DMS114 treated with DMSO at 0.1 percent for 48 hours (cell line): ENCODE data around the gene SNX13.

Experiments used
- DNase-seq: peaks from one replicate; lab custom pipeline; 2025; ENCODE audit not compliant: unreplicated experiment; lab: John Stamatoyannopoulos, UW

The SNX13 gene

DNA sequence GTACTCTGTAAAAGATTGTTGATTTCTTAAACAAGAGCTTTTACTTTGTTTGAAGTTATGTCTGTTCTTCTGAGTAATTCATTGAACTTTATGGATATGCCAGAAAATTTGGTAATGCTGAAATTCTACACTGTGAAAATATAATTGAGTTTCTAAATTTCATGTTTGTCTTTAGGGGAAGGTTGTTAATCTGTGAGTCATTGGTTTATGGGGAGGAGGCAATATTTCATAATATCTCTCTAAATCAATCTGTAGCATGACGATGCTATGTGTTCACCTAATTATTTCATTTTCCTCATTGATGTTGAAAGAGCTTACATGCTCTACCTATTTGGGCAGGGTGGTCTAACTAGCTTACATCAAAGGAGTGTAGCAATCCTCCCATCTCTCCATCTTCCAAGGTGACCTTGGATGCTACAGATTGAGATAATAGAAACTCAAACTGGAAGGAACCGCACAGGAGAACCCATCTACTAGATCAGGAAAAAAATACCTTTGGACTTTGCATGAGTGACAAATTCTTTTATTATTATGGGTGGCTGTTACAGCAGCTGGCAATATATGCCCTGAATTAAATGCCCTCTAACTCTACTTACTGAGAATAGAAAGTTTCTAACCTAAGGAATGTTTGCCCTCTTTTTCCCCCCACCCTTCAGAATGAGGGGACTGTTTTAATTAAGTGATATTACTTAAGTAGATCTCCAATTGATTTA, 8.4 kb upstream of the SNX13 start:
- DNase-seq, result no peak

DNA sequence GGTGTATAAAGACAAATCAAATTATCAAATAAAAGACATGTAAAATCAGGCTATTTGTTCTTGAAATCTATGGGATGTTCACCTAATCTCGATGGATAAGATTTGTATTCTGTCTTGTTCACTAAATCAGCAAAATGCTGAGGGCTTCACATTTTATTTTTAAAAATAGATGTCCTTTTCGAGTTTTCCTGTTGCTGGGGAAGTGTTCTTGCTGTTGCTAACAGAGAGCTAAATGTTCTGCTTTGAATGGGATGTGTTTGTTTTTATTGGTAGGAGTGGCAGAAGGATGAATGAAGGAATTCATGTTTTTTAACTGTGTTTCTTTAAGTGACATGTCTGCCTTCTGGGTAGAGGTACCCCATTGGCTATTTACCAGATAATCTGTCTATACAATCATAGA, 7.3 kb upstream of the SNX13 start:
- no peak for DNase-seq

DNA sequence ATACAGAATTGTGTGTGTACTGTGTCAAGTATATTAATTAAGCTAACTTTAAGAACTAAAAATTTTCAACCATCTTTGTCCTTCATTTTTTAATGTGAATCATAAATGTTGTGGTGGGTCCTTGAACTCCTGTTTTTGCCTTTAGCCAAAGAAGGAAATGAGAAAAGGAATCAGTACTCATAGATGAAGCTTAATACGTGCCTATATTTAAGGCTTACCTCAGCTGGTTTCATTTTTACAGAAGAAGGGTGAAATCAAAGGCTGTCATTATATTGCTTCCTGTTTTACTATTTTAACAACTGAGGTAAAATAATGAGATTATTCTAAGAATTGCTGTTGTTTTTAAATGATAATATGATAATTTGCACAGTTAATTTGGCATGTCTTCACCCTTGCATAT, 6.3 kb upstream of the SNX13 start:
- DNase-seq, result no peak

DNA sequence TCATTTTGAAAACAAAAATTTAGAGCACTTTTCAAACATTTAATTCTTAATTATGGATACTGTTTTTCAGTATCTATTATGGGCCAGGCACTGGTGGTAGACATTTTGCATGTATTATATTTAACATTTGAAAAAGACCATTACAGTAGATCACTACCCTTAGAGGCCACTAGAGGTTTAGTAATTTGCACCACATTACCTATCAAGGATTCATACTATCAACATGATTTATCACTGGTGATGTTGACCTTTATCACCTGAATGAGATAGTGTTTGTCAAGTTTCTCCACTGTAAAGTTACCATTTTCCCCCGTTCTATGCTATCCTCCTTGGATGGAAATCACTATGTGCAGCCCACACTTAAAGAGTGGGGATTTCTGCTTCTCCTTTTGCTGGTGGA, 4.4 kb upstream of the SNX13 start:
- no peak for DNase-seq

DNA sequence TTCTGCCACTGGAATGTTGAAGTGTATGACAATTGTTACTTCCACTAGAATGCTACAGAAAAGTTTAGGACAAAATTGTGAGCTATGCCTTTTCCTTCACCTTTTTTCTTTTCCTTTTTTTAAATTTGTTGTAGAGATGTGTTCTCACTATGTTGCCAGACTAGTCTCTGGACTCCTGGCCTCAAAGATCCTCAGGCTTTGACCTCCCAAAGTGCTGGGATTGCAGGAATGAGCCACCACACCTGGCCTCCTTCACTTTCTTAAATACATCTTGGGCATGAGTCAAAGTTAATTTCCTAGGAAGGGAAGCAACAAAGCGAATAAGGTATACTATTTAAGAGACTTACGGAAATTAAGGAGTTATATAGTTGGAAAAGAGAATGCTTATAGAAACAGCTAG, 2.7 kb upstream of the SNX13 start:
- no peak for DNase-seq

DNA sequence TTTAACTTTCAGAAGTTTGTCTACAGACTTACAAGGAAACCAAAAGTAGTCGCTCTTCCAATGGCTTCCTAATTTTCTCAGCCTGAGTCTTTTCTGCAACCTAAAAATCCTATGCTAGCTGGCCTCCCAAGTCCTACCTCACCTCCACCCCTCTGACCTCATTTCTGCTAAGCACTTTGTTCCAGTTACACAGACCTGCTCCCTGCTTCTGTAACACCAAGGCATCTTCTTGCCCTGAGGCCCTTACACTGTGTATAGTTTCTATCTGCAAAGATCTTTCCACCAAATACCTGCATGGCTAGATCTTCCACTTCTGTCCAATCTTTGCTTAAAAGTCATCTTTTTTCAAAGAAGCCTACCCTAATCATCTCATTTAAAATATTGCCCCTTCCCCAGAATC, 1.9 kb upstream of the SNX13 start:
- DNase-seq, result no peak

DNA sequence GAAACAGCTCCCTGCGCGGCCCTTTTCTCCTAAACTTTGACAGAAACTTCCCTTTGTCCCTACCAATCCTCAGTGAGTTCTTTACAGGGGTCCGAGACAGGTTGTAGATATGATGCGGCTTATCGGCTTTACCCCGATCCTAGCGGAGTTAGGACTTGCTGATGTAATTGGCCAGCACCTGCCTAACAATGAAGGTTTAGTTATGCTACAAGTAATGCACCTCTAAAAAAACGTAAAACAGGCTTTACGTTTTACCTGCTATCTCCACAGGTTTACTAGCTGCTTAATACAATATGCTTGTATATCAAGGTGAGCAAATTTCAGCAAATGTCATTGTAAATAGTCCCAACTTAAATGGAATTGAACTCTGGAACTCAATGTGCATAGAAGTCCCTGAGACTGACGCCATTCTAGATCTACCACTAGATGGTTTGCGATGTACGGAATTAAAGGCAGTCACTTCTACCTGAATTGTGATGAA, 697 bp upstream of the SNX13 start:
- peak; percentile 11 for DNase-seq

DNA sequence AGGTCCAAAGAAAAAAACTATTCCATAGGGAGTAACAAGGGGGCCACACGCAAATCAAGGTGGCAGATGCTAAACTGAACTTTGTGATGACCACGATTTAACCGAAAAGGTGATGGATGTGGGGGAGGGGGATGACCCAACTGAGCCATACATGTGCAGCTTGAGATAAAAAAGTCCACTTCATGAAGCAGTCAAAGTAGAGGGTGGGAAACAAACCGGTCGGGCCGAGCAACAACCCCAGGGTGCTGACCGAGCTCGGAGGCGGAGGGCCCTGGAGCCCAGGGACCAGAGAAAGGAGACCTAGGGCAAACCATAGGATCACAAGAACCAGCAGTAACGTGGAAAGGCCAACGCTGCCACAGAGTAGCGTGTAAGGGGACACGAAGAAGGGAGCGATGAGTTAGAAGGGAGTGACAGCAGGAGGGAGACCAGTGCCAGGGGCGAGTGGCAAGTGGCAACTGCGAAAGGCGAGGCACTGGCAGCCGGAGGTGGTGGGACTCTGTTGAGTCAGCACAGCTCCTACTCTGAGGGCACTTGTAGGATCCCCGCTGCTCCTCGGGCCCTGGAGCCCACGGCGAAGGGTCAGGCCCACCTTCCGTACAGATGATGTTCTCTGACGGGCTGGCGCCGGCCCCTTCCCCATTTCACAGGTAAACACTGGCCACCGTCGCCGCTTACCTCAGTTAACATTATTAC, 540 bp downstream of the SNX13 start:
- no peak for DNase-seq

DNA sequence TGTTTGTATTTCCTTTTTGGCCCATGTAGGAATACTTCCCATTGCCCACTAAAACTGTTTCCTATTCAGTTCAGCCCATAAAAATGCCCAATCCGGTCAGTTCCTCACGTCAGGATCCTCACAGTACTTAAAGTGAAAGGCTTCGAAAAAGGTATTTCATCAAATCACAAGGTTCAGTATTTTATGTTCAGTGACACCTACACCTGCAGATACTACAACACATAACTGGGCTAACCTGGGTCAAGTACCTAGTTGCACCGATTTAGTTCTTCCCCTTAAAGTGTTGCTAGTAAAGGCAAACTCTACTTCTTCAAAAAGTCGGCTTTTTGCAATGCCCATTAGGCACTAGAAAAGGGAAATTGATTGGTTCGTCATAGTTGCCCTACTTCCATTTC, 1.1 kb downstream of the SNX13 start:
- DNase-seq, result peak; percentile 18

DNA sequence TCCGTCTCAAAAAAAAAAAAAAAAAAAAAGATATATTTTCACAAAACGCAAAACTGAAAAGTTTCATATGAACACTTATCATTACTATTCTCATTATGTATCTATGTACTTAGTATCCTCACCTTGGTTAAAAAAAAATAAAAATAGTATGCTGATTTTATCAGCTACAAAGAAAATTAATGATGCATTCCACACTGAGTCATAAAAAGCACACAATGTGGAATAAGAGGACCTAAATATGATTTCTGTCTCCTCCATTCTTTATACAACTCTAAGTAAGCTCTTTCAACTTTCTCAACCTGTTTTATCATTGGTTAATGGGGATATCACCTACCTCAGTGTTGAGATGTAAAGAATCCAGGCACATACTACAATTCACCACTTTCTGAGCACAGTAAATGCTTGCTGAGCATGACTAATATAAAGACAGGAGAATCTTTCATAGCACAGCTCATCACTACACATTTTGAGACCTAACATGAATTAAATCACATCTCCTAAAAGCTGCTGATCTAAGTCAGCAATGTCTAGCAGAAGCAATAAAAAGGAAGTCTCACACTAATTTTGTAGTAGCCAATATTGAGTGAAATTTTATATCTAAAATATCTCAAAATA, 2.7 kb downstream of the SNX13 start:
- no peak for DNase-seq

DNA sequence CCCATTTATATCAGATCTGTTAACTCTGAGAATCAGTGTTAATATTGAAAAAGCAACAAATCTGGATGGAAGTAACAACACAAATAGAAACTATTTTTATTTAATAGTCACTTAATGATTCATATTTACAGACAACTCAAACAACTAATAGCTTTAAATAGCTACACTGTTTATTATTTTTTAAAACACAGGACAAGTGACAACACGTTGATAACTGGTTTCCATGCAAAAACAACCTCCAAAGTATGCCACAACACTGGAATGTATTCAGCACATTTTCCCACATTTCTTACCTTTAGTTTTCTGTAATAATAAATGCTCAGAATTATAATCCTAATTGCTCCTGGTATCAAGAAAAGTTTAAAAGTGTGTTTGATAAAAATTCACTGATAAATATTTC, 4.0 kb downstream of the SNX13 start:
- DNase-seq, result no peak

DNA sequence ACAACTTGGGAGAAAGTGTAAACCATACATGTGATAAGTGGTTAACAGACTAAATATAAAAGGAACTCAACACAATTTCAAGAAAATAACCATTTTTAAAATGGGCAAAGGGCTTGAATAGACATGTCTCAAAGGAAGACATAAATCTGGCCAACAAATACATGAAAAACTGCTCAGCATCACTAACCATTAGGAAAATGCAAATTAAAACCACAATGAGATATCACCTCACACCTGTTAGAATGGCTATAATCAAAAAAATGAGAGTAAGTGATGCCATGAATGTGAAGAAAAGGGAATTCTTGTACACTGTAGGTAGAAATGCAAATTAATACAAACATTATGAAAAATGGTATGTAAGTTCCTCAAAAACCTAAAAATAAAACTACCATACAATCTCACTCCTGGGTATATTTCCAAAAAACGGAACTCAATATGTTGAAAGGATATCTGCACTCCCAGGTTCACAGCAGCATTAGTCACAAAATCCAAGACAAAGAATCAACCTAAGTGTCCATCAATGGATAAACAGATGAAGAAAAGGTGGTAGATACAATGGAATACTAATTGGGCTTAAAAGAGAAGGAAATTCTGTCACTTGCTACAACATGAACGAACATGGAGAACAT, 5.6 kb downstream of the SNX13 start:
- DNase-seq, result no peak

DNA sequence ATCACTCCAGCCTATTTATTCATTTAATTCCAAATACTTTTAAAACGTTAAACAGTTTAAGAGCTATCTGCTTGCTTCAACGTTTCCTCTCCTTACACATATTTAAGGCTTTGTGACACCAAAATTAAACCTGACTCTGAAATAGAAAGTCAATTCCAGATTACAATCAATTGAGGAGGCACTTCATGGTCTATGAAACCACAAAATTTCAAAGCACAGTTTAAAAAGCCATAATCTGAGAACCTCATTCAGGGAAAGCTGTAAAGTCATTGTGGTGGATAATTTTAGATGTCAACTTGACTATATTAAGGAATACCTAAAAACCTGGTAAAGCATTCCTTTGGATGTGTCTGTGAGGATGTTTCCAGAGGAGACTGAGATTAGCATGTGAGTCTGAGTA, 6.2 kb downstream of the SNX13 start:
- no peak for DNase-seq

DNA sequence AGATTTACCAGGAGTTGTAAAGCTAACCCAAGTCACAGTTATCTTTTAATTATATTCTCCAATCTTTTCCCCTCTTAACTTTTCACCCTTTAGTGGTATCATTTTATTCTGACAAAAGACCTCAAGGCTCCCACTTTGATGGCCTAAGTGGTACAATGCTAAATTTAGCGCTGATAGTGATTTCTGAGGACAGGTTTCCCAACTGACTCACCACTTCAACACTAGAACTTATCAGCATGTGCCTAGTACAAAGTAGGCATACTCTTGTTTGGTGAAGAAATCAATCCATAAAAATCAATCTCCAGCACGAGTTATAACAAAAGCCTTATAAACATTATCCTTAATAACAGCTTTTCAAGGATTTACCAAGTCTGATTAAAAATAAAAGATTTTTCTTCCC, 7.5 kb downstream of the SNX13 start:
- DNase-seq, result no peak

DNA sequence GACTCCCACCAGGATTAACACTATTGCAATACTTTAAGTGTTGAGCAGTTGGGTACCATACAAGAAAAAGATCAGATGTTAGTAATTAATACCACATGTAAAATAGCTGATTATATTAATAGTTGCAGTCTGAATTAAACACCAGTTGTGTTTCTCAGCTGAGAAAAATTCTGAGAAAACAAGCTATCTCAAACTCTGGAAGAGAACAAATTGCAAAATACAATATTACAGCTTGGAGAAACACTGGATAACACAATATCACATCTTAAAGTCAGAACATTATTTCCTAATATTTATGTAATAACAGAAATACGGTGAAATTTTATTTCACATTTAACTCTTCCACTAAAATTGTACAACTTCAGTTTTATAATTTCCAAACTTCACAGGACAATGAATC, 9.2 kb downstream of the SNX13 start:
- DNase-seq, result no peak

DNA sequence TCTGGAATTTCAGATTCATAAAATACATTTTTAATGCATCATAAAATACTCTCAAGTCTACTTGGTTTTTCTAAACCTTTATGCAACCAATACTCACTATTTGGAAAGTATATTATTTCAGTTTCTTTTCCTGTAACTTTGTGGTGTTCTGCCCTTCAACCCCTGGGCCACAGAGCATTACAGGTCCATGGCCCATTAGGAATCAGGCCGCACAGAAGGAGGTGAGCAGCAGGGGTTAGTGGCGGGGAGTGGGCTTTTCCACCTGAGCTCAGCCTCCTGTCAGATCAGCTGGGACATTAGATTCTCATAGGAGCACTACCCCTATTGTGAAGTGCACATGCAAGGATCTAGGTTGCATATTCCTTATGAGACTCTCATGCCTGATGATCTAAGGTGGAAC, 9.7 kb downstream of the SNX13 start:
- DNase-seq, result no peak

DNA sequence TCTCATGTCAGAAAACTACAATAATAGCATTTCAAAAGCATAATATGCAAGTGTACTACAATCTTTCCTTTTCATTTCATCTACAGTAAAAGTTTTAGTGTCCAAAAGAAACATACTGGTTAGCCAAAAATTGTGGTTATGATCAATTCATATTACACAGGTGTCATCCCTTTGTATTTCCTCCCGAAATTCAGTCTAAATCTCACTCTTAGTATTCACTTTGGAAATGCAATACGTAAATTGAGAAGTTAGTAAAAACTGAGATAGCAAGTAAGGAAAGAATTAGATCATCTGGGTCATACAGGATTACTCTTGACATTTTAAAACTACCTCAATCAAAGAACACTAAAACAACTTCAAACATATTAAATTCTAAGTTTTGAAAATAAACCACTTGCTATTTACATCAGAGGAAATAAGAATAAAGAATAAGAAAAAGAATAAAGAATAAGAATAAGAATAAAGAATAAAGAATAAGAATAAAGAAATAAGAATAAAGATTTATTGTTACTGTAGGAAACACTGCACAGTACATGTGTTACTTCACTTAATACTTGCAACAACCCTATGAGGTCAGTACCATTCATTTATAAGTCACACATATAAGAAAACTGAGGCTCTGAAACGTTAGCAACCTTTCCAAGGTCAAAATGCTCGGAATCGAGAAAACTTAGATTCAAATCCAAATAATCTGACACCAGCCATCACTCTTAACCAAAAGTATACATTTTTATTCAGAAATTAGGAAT, 10.5 kb downstream of the SNX13 start:
- DNase-seq, result no peak

DNA sequence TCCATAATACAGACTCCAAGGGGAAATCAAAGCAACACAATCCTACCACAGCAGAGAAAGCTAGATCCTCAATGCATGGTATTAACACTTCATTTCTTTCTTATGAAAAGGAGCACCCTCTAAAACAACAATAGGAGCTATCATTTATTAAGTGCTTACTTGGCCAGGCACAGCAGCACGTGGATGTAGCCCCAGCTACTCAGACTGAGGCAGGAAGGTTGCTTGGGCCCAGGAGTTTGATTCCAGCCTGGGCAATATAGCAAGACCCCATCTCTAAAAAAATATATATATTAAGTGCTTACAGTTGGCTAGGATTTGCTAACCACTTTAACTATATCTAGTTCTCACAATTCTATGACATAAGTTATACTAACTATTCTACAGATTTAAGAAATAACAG, 12.2 kb downstream of the SNX13 start:
- DNase-seq, result no peak

DNA sequence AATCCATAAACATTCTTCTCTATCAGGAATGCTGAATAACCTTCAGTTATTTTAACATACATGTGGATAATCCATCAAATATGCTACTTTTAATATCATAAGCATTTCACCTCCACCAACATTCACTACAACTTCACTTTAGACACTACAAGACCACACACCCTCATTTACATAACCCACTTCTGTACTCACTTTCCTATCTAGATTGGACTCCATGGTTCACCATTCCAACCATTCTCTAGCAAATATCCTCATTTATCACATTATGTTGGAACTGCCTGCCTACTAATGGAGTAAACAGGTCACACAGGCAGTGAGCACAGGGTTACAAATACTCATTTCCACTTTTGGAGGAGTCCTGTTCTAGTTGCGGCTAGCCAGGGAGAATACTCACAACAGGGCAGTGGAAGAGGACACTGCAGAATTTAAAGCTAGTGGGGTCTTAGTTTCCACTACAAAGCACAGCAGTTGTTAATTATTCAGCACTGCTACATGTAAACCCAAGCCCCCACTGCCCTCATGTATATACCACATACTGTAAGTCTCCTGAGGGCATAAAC, 18.4 kb downstream of the SNX13 start:
- DNase-seq, result no peak

DNA sequence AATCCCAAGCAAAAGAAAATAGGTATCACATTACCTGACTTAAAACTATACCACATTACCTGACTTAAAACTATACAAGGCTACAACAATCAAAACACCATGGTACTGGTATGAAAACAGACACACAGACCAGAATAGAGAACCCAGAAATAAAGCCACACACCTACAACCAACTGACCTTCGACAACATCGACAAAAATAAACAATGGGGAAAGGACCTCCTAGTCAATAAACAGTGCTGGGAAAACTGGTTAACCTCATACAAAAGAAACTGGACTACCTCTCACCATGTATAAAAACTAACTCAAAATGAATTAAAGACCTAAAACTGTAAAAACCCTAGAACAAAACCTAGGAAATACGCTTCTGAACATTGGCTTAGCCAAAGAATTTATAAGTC, 22.5 kb downstream of the SNX13 start:
- DNase-seq, result no peak

DNA sequence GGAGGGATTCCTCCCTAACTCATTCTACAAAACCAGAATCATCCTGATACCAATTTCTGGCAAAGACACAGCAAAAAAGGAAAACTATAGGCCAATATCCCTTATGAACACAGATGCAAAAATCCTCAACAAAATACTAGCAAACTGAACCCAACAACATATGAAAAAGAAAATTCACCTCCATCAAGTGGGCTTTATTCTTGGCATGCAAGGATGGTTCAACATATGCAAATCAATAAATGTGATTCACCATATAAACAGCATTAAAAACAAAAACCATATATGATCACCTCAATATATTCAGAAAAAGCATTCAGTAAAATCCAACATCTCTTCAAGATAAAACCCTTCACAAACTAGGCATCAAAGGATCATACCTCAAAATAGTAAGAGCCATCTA, 23.5 kb downstream of the SNX13 start:
- DNase-seq, result no peak
